ENCODE data around the gene C19orf47. TPM values are rescaled to one million over a fixed set of nuclear protein-coding genes. Genes with fewer than 3 reads are reported as not detected.

The C19orf47 gene
- total RNA-seq: 10 to 100 TPM; 21.4 to 21.8 TPM

GRCh38 chr19:40348125-40348913 is at the start of gene C19orf47, which contains the start of gene PLD3:
Gene C19orf47, minus strand, starts transcription at chr19:40348397. Its CDS starts 6,540 bp downstream, at chr19:40341857.
Gene PLD3, plus strand, starts transcription at chr19:40348695. Its CDS starts 17,789 bp downstream, at chr19:40366484.
- Mint-ChIP-seq H3K4me3 (peak within 1 kb of the TSS; percentile 96), H3K9me3 (no peaks in the 10 kb centered on the region), H3K27ac (peak within 1 kb of the TSS; percentile 95), H3K27me3 (no peaks in the 10 kb centered on the region), H3K4me1 (peaks cover 30% of the 10 kb centered on the region), H3K36me3 (peaks cover 9% of the 10 kb centered on the region)
- DNase-seq (peak; percentile 98), ATAC-seq (ENCODE audit: low read depth) (peak; percentile 95)
- POLR2A ChIA-PET: interaction anchor here (0.8 to 1.8 kb wide), 12 partner anchors 13 to 118 kb away, joined by 3 to 9 read pairs (median 4); partner anchors contain the start of genes AKT2, BLVRB, SERTAD1 and SERTAD3

- ATAC-seq (ENCODE audit: low read depth) (no peak), DNase-seq (no peak)
- H3K4me3 Mint-ChIP-seq: no peak overlapping the region
- peaks cover 16% of the 10 kb centered on the region for H3K27me3 Mint-ChIP-seq
- POLR2A ChIA-PET: no interaction called here
- H3K4me1 Mint-ChIP-seq: peaks cover 10% of the 10 kb centered on the region
- no peaks in the 10 kb centered on the region for H3K36me3 Mint-ChIP-seq
- no peaks in the 10 kb centered on the region for H3K9me3 Mint-ChIP-seq
- no peak overlapping the region for H3K27ac Mint-ChIP-seq
Observed at GRCh38 chr19:40397568-40397906, 49.3 kb upstream of the C19orf47 start.

GRCh38 chr19:40396886-40397567 is 48.8 kb upstream of the C19orf47 start:
- POLR2A ChIA-PET: no interaction called here
- Mint-ChIP-seq H3K27me3 (peaks cover 16% of the 10 kb centered on the region), H3K27ac (no peak overlapping the region), H3K4me3 (no peak overlapping the region), H3K9me3 (no peaks in the 10 kb centered on the region), H3K36me3 (no peaks in the 10 kb centered on the region), H3K4me1 (peaks cover 12% of the 10 kb centered on the region)
- ATAC-seq (ENCODE audit: low read depth) (no peak), DNase-seq (no peak)

GRCh38 chr19:40395956-40396355 is 47.8 kb upstream of the C19orf47 start:
- POLR2A ChIA-PET: no interaction called here
- H3K36me3 Mint-ChIP-seq: no peaks in the 10 kb centered on the region
- ATAC-seq (ENCODE audit: low read depth): no peak
- no peak overlapping the region for H3K4me3 Mint-ChIP-seq
- no peak for DNase-seq
- H3K4me1 Mint-ChIP-seq: peaks cover 12% of the 10 kb centered on the region
- H3K9me3 Mint-ChIP-seq: no peaks in the 10 kb centered on the region
- H3K27ac Mint-ChIP-seq: no peak overlapping the region
- peaks cover 14% of the 10 kb centered on the region for H3K27me3 Mint-ChIP-seq

GRCh38 chr19:40394816-40395210 is 46.6 kb upstream of the C19orf47 start:
- no peaks in the 10 kb centered on the region for H3K9me3 Mint-ChIP-seq
- DNase-seq: no peak
- H3K27me3 Mint-ChIP-seq: peaks cover 9% of the 10 kb centered on the region
- no peak overlapping the region for H3K27ac Mint-ChIP-seq
- H3K4me3 Mint-ChIP-seq: no peak overlapping the region
- ATAC-seq (ENCODE audit: low read depth): no peak
- H3K4me1 Mint-ChIP-seq: peaks cover 9% of the 10 kb centered on the region
- POLR2A ChIA-PET: no interaction called here
- H3K36me3 Mint-ChIP-seq: no peaks in the 10 kb centered on the region

GRCh38 chr19:40393894-40394815 is 46.0 kb upstream of the C19orf47 start:
- Mint-ChIP-seq H3K9me3 (no peaks in the 10 kb centered on the region), H3K27ac (no peak overlapping the region), H3K36me3 (no peaks in the 10 kb centered on the region), H3K4me1 (peaks cover 5% of the 10 kb centered on the region), H3K27me3 (peaks cover 3% of the 10 kb centered on the region), H3K4me3 (no peak overlapping the region)
- no peak for DNase-seq
- no peak for ATAC-seq (ENCODE audit: low read depth)
- POLR2A ChIA-PET: no interaction called here

GRCh38 chr19:40392894-40393517 is 44.8 kb upstream of the C19orf47 start:
- no peak overlapping the region for H3K4me3 Mint-ChIP-seq
- peaks cover 2% of the 10 kb centered on the region for H3K4me1 Mint-ChIP-seq
- no peaks in the 10 kb centered on the region for H3K9me3 Mint-ChIP-seq
- no peak for ATAC-seq (ENCODE audit: low read depth)
- H3K27me3 Mint-ChIP-seq: no peaks in the 10 kb centered on the region
- no peaks in the 10 kb centered on the region for H3K36me3 Mint-ChIP-seq
- no peak overlapping the region for H3K27ac Mint-ChIP-seq
- POLR2A ChIA-PET: no interaction called here
- DNase-seq: no peak

GRCh38 chr19:40392123-40392522 is 43.9 kb upstream of the C19orf47 start:
- H3K36me3 Mint-ChIP-seq: no peaks in the 10 kb centered on the region
- DNase-seq: no peak
- peaks cover 2% of the 10 kb centered on the region for H3K4me1 Mint-ChIP-seq
- no peaks in the 10 kb centered on the region for H3K27me3 Mint-ChIP-seq
- no peak for ATAC-seq (ENCODE audit: low read depth)
- POLR2A ChIA-PET: no interaction called here
- H3K9me3 Mint-ChIP-seq: no peaks in the 10 kb centered on the region
- no peak overlapping the region for H3K27ac Mint-ChIP-seq
- no peak overlapping the region for H3K4me3 Mint-ChIP-seq

GRCh38 chr19:40390084-40390742 is 42.0 kb upstream of the C19orf47 start, which contains the start of gene HIPK4:
Gene HIPK4, minus strand, starts transcription at chr19:40390181. Its CDS starts 279 bp downstream, at chr19:40389902.
- no peaks in the 10 kb centered on the region for H3K9me3 Mint-ChIP-seq
- no peaks in the 10 kb centered on the region for H3K27me3 Mint-ChIP-seq
- H3K36me3 Mint-ChIP-seq: no peaks in the 10 kb centered on the region
- ATAC-seq (ENCODE audit: low read depth) (no peak), DNase-seq (no peak)
- no peak within 1 kb of the TSS for H3K27ac Mint-ChIP-seq
- H3K4me3 Mint-ChIP-seq: no peak within 1 kb of the TSS
- POLR2A ChIA-PET: no interaction called here
- H3K4me1 Mint-ChIP-seq: peaks cover 4% of the 10 kb centered on the region

GRCh38 chr19:40389404-40390083 is 41.3 kb upstream of the C19orf47 start:
- POLR2A ChIA-PET: no interaction called here
- H3K27me3 Mint-ChIP-seq: no peaks in the 10 kb centered on the region
- H3K36me3 Mint-ChIP-seq: no peaks in the 10 kb centered on the region
- H3K4me3 Mint-ChIP-seq: no peak overlapping the region
- ATAC-seq (ENCODE audit: low read depth) (no peak), DNase-seq (no peak)
- H3K27ac Mint-ChIP-seq: no peak overlapping the region
- H3K9me3 Mint-ChIP-seq: no peaks in the 10 kb centered on the region
- H3K4me1 Mint-ChIP-seq: peaks cover 5% of the 10 kb centered on the region

GRCh38 chr19:40388481-40388880 is 40.3 kb upstream of the C19orf47 start:
- Mint-ChIP-seq H3K4me1 (peaks cover 5% of the 10 kb centered on the region), H3K36me3 (no peaks in the 10 kb centered on the region), H3K27me3 (no peaks in the 10 kb centered on the region), H3K27ac (no peak overlapping the region), H3K9me3 (no peaks in the 10 kb centered on the region), H3K4me3 (no peak overlapping the region)
- POLR2A ChIA-PET: interaction anchor here (0.6 kb wide), 1 partner anchor 66 kb away, joined by 4 read pairs; no protein-coding TSS in a partner anchor
- no peak for DNase-seq
- no peak for ATAC-seq (ENCODE audit: low read depth)

- POLR2A ChIA-PET: no interaction called here
Observed at GRCh38 chr19:40387155-40387554, 39.0 kb upstream of the C19orf47 start.

More at GRCh38 chr19:40387155-40387554, 39.0 kb upstream of the C19orf47 start:
- no peak for ATAC-seq (ENCODE audit: low read depth)
- Mint-ChIP-seq H3K9me3 (no peaks in the 10 kb centered on the region), H3K27ac (no peak overlapping the region), H3K4me3 (no peak overlapping the region), H3K27me3 (no peaks in the 10 kb centered on the region), H3K36me3 (no peaks in the 10 kb centered on the region), H3K4me1 (peaks cover 2% of the 10 kb centered on the region)
- DNase-seq: no peak
